GM19328 (cell line): ENCODE data around the gene METTL9.
"Not testable (repeated sequence)": the region's sequence is repeated elsewhere in the genome, so short reads cannot be mapped to it uniquely, and the experiment has no call there.

Source experiments
- ATAC-seq: cut with Tn5 transposase; IDR thresholded peaks from one replicate; pipeline ENCODE4 v1.9.1; 2021; ENCODE audit warnings: mild to moderate bottlenecking, moderate library complexity; ENCODE audit not compliant: unreplicated experiment

Gene METTL9

GRCh38 chr16:21599122-21600030 is at the start of gene METTL9:
Gene METTL9 (plus strand): TSS chr16:21599577. CDS start chr16:21599734, 157 bp downstream.
- ATAC-seq: peak; percentile 92

- not testable (repeated sequence) for ATAC-seq
Observed at GRCh38 chr16:21549975-21550374, 49.4 kb upstream of the METTL9 start.

GRCh38 chr16:21550435-21550834 is 48.9 kb upstream of the METTL9 start:
- not testable (repeated sequence) for ATAC-seq

DNA sequence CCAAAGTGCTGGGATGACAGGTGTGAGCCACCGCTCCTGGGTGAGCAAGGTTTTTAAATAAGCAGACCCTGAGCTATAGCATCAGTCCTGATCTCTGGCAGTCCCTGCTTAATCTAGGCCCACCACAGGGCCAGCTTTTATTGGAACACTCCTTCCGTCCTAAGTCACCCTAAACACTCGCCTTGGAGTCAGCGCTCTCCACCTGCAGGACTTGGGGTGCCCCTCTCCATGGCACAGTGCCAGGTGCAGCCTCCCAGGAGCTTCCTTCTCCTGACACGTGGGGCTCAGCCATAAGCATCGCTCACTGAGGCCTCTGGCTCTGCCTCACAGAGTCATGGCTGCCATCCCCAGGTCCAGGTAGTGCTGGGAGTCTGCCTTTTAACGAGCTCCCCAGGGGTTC is 48.3 kb upstream of the METTL9 start:
- not testable (repeated sequence) for ATAC-seq

DNA sequence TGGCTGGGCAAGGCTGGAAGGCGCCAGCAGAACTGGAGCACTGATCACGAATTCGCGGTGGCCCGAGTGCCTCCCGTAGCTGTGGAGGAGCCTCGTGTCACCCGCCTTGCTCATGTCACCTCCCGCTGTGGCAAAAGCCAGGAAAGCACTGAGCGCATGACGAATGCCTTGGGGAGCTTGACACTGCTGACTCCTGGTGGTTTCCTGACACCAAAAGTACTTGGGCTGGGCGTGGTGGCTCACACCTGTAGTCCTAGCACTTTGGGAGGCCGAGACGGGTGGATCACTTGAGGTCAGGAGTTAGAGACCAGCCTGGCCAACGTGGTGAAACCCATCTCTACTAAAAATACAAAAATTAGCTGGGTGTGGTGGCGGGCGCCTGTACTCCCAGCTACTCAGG is 47.8 kb upstream of the METTL9 start:
- ATAC-seq: not testable (repeated sequence)

DNA sequence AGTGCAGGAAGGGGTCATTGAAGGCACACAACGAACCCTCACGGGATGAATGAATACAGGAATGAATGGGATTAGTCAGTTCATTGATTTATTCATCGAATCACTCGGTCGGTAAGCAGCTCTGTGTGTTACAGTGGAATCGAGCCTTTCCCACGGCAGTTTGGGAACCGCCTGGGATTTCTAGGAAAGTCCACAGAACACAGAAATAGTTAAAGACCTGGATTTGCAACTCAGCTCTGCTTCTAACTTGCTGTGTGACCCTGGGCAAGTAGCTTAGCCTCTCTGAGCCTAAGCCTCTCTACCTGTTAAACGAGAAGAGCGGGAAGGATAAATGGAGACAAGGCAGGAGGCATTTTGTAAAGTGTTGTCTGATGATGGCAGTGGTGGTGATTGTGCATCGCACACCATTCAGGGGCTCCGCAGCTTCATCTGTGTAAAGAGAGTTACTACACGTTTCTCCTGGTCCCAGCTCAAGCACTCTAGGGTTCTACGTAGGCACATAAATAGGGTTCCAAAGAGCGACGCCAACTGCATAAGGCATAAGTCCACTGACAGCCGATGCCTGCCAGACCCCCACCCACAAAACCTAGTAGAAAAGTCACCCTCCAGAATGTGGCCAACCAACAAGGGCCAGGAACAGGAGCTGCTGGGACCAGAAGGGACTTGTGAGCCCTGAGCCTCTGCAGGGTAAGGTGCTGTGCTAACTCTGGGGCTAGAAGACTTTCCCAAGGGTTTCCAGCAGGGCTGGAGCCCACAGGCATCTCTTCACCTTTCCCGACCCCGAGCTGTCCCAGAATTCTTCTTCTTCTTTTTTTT is 45.7 kb upstream of the METTL9 start:
- ATAC-seq: not testable (repeated sequence)

GRCh38 chr16:21554795-21555585 is 44.4 kb upstream of the METTL9 start:
- peak; percentile 95 for ATAC-seq

DNA sequence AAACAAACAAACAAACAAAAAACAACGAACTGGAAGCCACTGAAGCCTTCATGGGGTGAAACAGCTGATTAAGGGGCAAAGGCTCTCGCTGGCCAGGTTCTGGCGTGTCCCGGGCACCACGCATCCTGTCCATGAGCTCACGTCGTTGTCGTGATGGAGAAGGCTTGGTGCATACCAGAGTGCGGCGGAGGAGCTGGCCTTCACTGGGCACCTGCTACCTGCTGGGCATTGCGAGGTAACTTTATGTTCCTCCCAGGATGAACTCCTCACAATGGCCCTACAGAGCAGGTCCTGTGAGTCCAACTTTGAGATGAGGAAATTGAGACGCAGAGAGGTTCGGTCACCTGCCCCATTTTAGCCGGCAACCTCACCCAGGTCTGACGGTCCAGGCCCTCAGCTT is 43.8 kb upstream of the METTL9 start:
- not testable (repeated sequence) for ATAC-seq

DNA sequence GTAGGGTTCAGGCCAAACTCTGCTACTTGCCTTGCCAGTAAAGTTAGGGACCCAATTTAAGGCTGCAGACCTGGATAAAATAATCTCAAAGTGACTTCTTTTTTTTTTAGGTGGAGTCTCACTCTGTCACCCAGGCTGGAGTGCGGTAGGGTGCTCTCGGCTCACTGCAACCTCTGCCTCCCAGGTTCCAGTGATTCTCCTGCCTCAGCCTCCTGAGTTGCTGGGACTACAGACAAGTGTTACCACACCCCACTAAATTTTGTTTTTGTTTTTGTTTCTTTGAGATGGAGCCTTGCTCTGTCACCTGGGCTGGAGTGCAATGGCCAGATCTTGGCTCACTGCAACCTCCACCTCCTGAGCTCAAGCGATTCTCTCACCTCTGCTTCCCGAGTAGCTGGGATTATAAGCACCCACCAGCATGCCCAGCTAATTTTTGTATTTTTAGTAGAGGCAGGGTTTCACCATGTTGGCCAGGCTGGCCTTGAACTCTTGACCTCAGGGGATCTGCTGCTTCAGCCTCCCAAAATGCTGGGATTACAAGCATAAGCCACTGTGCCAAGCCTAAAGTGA is 43.3 kb upstream of the METTL9 start:
- not testable (repeated sequence) for ATAC-seq

- not testable (repeated sequence) for ATAC-seq
Observed at GRCh38 chr16:21556651-21557241, 42.6 kb upstream of the METTL9 start.

DNA sequence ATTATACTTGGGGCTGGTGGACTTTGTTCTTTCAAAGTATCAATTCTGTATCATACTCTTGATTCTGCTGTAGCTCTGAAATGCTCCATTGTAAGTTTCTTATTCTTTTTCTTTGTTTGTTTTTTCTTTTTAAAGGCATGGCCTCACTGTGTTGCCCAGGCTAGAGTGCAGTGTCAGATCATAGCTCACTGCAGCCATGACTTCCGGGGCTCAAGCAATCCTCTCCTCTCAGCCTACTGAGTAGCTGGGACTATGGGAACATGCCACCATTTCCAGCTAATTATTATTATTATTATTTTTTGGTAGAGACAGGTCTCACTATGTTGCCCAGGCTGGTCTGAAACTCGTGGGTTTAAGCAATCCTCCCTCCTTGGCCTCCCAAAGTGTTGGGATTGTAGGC is 38.9 kb upstream of the METTL9 start:
- no peak for ATAC-seq

- no peak for ATAC-seq
Observed at GRCh38 chr16:21563676-21564075, 35.7 kb upstream of the METTL9 start.

- ATAC-seq: not testable (repeated sequence)
Observed at GRCh38 chr16:21564367-21564766, 35.0 kb upstream of the METTL9 start.

- no peak for ATAC-seq
Observed at GRCh38 chr16:21565507-21565860, 33.9 kb upstream of the METTL9 start.

GRCh38 chr16:21565861-21566669 is 33.3 kb upstream of the METTL9 start:
- no peak for ATAC-seq

GRCh38 chr16:21566891-21567414 is 32.4 kb upstream of the METTL9 start:
- no peak for ATAC-seq

DNA sequence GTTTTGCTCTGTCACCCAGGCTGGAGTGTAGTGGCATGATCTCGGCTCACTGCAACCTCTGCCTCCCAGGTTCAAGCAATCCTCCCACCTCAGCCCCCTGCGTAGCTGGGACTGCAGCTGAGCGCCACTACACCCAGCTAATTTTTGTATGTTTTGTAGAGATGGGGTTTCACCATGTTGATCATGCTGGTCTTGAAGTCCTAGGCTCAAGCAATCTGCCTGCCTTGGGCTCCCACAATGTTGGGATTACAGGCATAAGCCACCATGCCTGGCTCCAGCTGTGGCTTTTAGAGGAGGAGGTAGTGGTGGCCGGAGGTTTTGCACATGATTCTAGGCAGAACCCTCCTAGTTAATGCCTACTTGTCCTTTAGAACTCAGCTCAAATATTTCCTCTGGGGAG is 31.9 kb upstream of the METTL9 start:
- ATAC-seq: not testable (repeated sequence)

DNA sequence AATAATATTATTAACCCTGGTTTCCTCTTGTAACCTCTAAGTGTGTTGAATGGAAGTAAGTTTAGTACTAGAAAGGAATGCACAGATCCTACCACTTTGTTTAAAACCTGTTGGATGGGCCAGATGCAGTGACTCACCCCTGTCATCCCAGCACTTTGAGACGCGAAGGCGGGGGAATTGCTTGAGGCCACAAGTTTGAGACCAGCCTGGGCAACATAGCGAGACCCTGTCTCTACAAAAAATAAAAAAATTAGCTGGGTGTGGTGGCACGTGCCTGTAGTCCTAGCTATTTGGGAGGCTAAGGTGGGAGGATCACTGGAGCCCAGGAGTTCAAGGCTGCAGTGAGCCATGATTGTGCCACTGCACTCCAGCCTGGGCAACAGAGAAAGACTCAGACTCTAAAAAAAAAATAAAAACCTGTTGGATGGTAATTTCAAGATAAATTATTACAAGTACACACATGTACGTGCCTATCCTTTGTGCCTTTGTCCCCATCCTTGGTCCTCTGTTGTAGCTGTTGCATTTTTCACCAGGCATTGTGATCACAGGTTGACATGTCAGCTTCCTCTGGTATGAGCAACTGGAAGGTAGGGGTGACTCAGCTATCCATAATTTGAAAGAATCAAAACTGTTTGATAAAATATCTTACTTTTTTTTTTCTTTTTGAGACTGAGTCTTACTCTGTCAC is 30.7 kb upstream of the METTL9 start:
- ATAC-seq: no peak

- ATAC-seq: no peak
Observed at GRCh38 chr16:21570676-21571017, 28.7 kb upstream of the METTL9 start.
